ENCODE results near the gene PAK1.

The PAK1 gene

DNA sequence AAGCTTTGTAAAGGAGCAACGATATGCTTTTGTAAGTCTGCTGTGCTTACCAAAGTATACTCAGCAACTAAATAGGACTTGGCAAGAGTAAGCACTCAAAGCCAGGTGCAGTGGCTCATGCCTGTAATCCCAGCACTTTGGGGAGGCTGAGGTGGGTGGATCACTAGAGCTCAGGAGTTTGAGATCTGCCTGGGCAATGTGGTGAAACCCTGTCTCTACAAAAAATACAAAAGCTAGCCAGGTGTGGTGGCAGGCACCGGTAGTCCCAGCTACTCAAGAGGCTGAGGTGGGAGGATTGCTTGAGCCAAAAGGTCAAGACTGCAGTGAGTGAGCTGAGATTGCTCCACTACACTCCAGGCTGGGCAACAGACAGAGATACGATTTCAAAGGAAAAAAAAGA is 67.5 kb downstream of the PAK1 start:
- intact Hi-C loops (cut with DNase I; ENCODE audit: low total_unique reads) = no loop called here
- Histone ChIP-seq H3K27me3 (no peaks in the 10 kb centered on the region), H3K9me3 (no peaks in the 10 kb centered on the region), H3K36me3 (no peaks in the 10 kb centered on the region), H3K4me3 (no peak overlapping the region), H3K4me1 (peaks cover 0 to 25% (median 11%) of the 10 kb centered on the region in 4 donors), H3K27ac (no peak overlapping the region)
- TF ChIP-seq, protein P1, sequence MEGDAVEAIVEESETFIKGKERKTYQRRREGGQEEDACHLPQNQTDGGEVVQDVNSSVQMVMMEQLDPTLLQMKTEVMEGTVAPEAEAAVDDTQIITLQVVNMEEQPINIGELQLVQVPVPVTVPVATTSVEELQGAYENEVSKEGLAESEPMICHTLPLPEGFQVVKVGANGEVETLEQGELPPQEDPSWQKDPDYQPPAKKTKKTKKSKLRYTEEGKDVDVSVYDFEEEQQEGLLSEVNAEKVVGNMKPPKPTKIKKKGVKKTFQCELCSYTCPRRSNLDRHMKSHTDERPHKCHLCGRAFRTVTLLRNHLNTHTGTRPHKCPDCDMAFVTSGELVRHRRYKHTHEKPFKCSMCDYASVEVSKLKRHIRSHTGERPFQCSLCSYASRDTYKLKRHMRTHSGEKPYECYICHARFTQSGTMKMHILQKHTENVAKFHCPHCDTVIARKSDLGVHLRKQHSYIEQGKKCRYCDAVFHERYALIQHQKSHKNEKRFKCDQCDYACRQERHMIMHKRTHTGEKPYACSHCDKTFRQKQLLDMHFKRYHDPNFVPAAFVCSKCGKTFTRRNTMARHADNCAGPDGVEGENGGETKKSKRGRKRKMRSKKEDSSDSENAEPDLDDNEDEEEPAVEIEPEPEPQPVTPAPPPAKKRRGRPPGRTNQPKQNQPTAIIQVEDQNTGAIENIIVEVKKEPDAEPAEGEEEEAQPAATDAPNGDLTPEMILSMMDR (IDR thresholded peaks at IDR 0.05) = no peak
- DNase-seq = no peak

DNA sequence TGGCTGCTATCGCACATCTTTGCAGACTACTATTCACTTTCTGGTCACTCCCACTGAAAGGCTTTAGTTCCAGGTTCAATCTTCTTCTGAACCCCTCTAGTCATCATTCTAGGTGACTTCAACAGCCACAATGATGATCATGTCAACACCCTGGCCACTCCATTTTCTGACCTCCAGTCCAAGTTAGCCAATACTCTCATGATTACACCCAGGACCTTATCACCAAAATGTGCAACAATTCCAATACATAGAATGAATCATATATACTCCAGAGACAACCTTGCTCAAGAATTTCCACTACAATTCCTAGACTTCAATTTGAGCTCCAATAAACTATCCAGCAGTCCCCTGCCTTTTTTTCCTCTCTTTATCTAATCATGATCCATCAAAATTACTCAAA is 70.7 kb downstream of the PAK1 start:
- Histone ChIP-seq H3K4me1 (peaks cover 0 to 9% (median 0%) of the 10 kb centered on the region in 4 donors), H3K9me3 (no peaks in the 10 kb centered on the region), H3K27me3 (no peaks in the 10 kb centered on the region), H3K36me3 (no peaks in the 10 kb centered on the region), H3K4me3 (no peak overlapping the region), H3K27ac (no peak overlapping the region)
- TF ChIP-seq, protein P1 (IDR thresholded peaks at IDR 0.05) = no peak
- no peak for DNase-seq
- intact Hi-C loops (cut with DNase I; ENCODE audit: low total_unique reads) = no loop called here

DNA sequence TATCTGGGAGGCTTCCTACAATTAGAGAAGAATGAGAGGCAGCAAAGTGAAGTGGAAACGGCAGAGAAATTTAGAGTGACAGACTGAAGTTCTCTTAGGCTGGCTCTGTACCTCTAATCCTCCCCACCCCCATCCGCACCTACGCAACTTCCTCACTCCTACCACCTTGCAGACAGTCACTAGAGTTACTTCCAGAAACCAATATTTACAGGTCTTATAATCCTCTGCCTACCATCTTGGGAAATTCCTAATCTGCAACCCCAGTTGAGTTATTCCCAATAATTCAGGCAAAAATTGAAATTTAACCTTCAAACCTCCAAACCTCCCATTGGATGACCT is 71.7 kb downstream of the PAK1 start:
- Histone ChIP-seq H3K4me1 (no peaks in the 10 kb centered on the region), H3K27ac (no peak overlapping the region), H3K36me3 (no peaks in the 10 kb centered on the region), H3K27me3 (no peaks in the 10 kb centered on the region), H3K4me3 (no peak overlapping the region), H3K9me3 (no peaks in the 10 kb centered on the region)
- intact Hi-C loops (cut with DNase I; ENCODE audit: low total_unique reads) = no loop called here
- no peak for DNase-seq
- TF ChIP-seq, protein P1 (IDR thresholded peaks at IDR 0.05) = no peak

DNA sequence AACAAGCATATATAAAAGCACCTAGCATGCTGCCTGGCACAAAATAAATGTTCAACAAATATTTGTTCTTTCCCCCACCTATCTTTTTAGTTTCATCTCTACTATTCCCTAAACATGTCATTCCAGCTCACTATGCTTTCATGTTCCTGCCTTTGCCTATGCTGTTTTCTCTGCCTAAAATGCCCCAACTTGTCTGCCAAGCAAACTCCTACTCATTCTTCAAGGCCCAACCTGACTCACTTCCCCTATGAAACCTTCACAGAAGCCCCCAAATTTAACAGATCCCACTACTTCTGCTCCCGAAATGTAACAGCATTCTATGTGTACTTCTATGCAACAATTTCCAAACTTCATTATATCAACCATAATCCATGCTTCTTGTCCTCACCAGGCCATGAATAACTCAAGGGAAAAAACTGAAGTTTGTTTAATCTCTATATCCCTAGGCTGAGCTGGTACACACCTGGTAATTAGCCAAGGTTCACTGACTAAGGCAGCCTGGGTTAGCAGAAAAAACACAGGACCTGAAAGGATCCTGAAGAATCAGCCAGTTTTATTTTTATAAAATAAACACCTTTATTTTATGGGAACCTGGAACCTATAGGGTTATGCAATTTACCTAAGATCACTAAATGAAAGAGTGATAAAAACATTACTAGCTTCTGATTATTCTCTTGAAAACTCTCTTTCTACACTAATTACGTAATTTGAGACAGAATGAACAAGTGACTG is 72.2 kb downstream of the PAK1 start:
- Histone ChIP-seq H3K36me3 (no peaks in the 10 kb centered on the region), H3K4me1 (no peaks in the 10 kb centered on the region), H3K9me3 (no peaks in the 10 kb centered on the region), H3K27me3 (no peaks in the 10 kb centered on the region), H3K27ac (no peak overlapping the region), H3K4me3 (no peak overlapping the region)
- intact Hi-C loops (cut with DNase I; ENCODE audit: low total_unique reads) = no loop called here
- no peak for DNase-seq
- TF ChIP-seq, protein P1 (IDR thresholded peaks at IDR 0.05) = no peak

DNA sequence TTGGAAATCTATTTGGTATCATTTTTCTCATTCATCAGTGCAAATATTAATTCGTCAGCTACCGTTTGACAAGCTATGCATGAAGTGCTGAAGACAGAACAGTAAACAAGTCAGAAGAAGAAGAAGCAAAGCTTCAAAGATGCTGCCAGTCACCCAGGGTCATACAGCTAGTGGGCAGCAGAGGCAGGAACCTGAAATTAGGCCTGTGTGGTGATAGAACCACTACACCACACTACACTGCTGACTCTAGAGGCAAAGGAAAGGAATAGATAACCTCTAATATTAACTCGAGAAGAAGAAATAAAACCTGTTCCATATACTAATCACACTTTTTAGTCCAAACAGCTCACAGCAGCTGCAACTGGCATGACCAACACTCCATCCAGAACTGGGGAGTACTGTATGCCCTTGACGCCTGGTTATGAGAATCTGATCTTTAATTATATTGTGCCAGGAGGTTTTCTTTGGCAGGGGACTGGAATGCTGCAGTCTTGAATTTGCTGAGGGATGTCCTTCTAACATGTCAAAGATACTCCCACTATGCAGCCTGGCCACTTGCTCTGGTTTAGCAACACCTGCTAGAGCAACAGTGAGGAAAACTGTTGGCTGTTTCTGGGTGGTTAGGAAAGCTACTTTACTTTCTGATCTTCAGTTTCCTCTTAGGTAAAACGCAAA is 73.0 kb downstream of the PAK1 start:
- TF ChIP-seq, protein P1 (IDR thresholded peaks at IDR 0.05) = no peak
- Histone ChIP-seq H3K36me3 (no peaks in the 10 kb centered on the region), H3K4me1 (no peaks in the 10 kb centered on the region), H3K27ac (no peak overlapping the region), H3K9me3 (no peaks in the 10 kb centered on the region), H3K4me3 (no peak overlapping the region), H3K27me3 (no peaks in the 10 kb centered on the region)
- no peak for DNase-seq
- intact Hi-C loops (cut with DNase I; ENCODE audit: low total_unique reads) = no loop called here
